Retina (tissue), 1 donor: Measurements from ENCODE around the gene RNU7-1.

Experiments
- DNase-seq: peaks from one replicate; pipeline ENCODE4 v3.0.0-alpha.2; 2016

The RNU7-1 gene

DNA sequence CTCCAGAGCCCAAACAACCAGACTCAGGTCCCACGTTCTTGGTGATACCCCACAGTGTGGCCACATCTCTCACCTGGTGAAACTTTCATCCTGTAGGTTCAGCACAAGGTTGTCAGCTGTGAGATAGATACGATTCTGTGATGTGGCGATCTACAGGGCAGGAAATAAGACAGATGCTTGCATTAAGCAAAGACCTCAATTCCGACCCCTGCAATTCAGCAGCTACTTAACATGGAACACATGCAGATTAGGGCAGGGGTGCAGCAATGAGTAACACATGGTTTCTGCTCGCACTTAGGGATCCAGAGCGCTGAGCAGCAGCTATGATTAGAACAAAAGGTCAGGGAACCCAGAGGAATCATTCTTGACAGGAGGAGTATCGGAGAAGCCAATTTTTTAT is 22.7 kb downstream of the RNU7-1 start:
- DNase-seq: no peak

DNA sequence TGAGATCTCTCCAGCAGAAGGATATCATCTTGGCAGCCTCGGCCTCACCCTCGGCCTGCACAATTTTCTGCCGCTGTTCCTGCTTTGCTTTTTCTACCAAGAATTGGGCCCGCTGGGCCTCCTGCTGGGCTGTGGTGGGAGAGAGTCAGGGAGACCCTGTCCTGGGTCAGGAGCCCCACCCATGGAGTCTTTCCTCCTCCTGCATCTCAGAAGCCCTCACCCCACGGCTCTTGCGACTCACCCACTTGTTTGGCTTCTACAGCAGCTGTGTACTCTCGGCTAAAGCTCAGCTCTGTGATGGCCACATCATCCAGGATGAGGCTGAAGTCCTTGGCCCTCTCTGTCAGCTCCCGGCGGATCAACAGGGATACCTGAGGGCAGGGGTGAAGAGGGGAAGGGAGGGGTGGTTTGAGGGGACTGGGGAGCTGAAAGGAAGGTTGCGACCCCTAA is 24.1 kb downstream of the RNU7-1 start:
- DNase-seq: no peak

DNA sequence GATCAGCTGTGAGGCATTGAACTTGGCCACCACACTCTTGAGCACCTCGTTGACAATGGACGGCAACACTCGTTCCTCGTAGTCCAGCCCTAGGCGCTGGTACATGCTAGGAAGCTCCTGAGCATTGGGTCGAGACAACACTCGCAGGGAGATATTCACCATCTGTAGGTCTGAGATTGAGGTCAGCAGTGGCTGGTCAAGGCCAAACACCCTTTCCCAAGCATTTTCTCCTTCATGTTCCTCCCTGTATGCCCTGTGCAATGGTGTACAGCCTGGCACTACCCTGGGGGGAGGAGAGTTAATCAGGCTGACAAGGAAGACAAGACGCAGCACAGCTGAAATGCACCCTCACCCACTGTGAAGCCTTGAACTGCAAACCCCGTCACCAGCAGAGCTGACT is 24.8 kb downstream of the RNU7-1 start:
- no peak for DNase-seq

DNA sequence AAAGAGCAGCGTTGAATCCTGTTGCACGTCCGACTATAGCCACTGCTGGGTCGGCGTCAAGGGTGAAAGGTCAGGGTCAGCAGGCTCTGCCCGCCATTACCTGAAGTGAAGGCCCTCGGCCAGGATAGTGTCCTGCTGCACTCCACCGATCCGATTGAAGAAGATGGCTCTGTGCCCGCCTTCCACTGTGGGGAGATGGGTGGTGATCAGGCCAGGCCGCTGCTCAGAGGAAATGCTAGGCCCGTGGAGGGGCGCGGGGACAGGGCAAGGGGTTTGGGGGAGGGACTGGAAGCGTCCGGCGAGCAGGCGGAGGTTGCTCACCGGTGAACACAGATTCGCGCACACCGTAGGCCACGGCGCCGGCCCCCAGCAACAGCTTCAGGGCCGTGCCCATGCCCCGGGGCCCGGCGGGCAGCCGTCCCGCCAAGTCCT is 26.5 kb downstream of the RNU7-1 start:
- DNase-seq: no peak

DNA sequence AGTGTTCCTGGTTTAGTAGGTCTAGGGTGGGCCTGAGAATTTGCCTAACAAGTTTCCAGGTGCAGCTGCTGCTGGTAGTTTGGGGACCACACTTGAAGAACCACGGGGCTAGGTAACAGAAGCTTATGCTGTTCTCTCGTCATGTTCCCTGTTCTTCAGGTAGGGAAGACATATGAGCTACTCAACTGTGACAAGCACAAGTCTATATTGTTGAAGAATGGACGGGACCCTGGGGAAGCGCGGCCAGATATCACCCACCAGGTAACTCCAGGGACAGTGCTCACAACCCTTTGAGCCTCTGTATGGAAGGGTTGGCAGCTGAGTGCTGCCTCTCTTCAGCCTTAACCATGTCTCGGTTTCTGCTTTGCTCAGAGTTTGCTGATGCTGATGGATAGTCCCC is 30.6 kb downstream of the RNU7-1 start:
- no peak for DNase-seq

DNA sequence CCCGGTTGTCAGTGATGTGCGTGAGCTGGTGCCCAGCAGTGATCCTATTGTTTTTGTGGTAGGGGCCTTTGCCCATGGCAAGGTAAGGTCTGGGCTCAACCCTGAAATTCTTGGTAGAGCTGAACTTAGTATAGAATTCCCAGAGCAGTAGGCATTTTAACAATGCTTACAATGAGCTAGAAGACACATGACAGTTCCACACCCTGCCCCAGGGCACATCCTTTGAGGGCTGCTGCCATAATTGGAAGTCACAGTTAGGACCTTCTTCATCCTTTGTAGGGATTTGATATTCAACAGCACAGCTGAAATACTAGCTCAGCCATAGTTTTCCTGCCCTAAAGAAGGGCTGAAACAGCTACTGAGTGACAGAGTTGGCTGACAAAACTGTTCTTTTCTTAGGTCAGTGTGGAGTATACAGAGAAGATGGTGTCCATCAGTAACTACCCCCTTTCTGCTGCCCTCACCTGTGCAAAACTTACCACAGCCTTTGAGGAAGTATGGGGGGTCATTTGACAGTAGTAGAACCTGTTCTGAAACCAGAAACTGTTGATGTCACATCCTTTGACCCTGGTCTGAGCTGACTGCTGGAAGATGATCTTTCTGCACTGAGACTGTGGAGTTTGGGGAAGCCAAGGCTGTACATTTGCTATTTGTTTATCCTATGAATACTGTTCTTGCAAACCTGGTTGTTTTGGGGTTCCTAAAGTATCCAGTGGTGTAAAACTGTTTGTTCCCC is 31.8 kb downstream of the RNU7-1 start:
- DNase-seq: no peak

DNA sequence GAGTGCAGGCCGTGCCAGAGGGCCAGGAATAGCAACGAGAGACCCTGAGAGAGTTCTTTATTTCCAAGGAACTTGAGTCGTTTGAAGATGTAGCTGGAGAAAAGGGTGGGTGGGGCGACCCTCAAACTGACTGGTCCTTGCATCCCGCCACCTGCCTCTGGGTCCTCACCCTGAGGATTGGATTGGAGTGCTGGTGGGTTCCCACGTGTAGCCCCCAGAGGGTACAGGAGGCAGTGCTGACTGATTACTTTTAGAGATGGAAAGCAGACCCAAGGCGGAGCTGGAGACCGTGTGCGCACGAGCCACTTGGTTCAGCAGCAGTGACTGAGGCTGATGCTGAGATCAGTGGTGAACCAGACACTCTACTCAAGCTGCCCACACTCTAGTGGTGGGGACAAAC is 34.0 kb downstream of the RNU7-1 start:
- DNase-seq: no peak

DNA sequence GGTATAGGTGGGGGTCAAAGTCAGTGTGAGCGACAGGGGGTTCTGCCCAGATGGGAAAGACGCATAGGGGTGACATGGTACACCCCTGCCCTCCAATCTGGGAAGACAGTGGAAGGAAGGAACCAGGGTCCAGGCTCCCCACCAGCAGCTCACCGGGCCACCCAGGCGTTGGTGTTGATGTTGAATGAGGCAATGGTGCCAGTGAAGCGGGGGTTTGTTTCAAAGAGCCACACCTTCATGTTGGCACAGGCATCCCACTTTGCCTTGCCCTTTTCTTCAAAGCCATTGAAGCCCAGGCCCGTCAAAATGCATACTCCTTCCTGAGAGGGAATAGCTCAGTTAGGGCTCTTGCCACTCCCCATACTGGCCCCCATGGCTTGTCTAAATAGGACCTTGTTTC is 34.6 kb downstream of the RNU7-1 start:
- DNase-seq: no peak

DNA sequence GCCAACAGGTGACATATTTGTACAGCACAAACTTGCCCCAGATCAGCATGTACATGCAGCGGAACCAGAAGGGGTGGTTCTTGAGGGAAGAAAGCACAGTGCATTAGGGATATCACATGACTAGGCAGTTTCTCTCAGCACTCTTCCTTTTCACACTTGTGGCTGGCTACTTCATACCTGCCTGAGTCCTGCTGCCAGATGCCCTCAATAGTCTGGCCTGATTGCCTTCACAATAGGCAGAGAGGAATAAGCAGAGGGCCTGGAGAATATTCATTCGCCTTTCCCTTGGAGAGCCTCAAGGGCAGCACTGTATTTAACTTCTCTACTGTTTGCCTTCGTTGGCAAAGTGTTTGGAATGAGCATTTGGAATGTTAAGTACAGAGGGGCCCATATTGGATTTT is 35.0 kb downstream of the RNU7-1 start:
- DNase-seq: no peak

DNA sequence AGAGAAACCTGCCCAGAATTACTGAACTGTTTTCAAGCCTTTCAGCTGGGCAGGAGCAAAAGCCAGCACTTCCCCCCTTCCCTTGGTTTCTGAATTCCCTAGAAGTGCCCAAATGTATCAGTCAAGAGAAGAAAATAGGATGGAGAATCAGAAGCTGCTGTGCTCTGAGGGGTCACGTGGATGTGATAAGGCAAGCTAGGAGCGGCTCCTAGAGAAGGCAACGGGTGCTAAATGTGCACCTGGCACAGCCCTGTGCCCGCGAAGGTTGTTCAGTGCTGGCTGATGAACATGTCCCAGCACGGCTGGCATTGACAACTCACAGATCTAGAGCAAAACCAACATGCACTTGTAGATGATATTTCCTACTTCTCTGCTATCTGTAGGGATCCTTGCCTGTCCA is 35.4 kb downstream of the RNU7-1 start:
- no peak for DNase-seq

DNA sequence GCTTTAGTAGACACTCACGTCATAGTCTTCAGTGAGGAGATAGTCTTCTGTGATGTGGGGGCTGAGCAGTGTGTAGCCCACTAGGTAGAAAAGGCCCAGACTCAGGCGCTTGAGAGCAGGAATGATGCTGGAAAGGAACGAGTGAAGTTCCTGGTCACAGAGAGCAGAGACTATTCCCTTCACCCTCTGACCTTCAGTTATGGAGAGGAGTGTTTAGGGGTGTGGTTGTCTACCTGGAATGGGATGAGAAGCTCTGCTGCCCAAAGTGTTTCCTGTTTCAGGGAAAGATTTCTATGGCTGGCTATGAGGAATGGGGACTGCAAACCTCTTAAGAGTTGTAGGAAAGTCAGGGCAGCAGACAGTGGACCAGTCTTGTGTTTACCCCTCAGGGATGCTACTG is 35.8 kb downstream of the RNU7-1 start:
- DNase-seq: no peak

DNA sequence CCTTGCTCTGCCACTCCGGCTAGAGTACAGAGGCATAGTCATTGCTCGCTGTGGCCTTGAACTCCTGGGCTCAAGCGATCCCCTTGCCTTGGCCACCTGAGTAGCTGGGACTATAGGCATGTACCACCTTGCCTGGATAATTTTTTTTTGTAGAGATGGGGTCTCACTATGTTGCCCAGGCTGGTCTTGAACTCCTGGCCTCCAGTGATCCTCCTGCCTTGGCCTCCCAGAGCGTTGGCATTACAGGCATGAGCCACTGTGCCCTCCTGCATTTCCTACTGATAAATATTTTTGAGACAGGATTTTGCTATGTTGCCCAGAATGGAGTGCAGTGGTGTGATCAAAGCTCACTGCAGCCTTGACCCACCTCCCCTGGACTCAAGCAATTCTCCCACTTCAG is 36.5 kb downstream of the RNU7-1 start:
- DNase-seq: no peak

DNA sequence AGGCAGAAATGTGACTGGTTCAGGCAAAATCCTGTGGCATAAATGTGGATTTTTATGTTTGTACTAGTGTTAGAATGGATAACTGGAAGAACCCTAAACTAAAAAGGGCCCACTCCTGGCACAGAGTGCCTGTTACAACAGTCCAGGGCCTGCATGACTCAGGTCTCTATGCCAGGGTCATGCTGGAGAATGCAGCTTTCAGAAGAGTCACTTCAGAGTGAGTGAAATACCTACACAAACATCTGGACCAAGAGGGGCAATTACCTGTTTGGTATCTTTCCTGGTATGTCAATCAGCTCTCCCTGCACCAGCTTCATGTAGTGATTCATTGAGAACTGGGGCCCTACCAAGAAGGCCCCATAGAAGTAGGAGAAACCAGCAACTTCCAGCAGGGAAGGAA is 37.1 kb downstream of the RNU7-1 start:
- no peak for DNase-seq

DNA sequence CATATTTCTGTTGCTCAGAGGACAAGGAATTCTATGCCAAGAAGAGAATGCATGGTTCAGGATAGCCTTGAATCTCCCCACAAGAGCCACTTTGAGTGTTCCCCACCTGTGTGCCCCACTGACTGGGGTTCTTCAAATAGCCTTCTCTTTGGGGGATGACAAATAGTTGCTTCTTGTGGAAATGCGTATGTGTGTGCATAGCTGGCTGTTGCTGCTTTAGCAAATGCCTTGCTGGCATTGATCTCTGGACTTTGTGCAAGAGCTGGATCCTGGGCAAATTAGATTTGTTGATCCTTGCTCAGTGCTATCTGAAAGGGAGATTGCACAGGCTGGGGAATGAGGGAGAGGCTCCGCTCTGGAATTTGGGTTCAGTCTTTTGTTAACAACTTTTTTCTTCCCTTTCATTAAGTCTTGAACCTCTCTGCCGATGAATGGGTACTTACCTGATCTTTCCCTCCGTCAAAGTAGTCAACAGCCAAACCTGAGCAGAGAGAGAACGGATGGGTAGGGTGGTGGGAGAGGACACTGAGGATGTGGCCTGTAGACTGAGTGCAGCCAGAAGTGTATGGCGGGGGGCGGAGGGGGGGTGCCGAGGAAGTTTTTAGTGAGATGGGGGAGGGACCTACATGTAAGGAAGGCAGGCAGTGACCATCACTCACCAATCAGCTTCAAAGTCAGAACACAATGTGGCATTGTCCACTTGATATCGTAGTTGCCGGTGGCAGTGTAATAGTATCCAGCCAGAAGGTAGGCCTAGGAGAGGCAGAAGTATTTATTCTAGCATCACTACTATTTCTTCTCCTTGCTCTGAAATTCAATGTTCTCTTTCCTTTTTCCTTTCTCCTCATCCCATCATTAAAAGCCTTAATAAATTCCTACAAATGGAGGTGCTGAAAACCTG is 37.8 kb downstream of the RNU7-1 start:
- no peak for DNase-seq

DNA sequence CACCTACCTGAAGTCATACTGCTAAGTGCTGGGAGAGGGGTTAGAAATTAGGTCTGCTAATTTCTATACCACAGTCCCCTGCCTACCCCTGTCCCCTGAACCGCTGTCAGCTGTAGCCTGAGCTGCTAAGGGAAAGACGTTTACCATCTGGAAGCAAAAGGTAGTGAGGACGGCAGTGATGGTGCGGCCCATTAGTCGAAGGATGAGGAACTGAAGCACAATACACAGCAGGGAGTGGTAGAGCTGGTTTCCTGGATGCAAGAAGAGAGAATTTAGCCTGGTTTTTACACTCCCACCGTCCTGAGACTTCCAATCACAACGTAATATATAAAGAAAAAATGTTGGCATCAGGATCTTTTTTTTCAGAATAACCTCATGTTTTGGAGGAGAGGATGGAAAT is 38.9 kb downstream of the RNU7-1 start:
- DNase-seq: no peak

DNA sequence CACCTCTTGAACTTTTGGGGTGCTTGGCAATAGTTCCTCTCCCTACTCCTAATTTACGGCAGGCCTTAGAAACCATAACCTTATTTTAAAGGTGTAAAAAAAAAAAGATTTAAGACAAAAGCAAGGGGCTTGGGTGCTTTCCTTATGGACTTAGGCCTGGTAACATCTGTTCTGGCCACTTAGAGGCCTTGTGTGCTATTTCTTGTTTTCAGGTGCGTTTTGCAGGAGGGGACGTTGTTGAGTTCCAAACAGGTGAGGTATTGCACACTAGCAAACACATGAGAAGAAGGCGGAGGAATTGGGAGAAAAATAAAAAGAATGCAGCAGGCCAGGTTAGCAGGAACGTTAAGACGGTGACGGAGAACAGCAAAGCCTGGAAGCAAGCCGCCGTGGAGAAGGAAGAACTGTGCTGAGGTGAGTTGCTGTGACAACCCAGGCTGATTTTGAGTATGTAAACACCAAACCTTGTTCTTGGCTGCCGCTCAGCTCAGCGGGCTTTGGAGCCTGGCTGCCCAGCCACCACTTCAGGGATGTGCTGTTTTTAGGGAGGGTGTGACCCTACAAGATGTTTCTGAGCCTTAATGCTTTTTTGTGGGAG is 44.4 kb downstream of the RNU7-1 start:
- no peak for DNase-seq
